Measurements from ENCODE around the gene TBL1XR1. TPM values are rescaled to one million over a fixed set of nuclear protein-coding genes. Genes with fewer than 3 reads are reported as not detected.

TBL1XR1 gene
- total RNA-seq, 1 experiment from 2014 or later = 175 TPM

GRCh38 chr3:177145954-177146353 lies 51.3 kb downstream of the TBL1XR1 start:
- Histone ChIP-seq H3K14ac (ENCODE audit: insufficient read depth, low read length) (no peak overlapping the region), H2BK12ac (ENCODE audit: insufficient read length, low read depth, low read length) (no peak overlapping the region), H4K8ac (replicated peaks; ENCODE audit: insufficient read length, low read depth, low read length) (no peak overlapping the region), H2AK5ac (ENCODE audit: insufficient read length, low read length) (no peak overlapping the region), H3K23me2 (ENCODE audit: insufficient read length, low read depth, low read length, poor library complexity, severe bottlenecking) (no peaks in the 10 kb centered on the region), H3K18ac (ENCODE audit: insufficient read length, low read depth, low read length) (no peak overlapping the region), H2BK5ac (ENCODE audit: insufficient read length, low read length) (no peak overlapping the region), H3K4me2 (ENCODE audit: insufficient read depth, insufficient read length, low read length) (no peak overlapping the region), H3K79me1 (ENCODE audit: insufficient read depth, low read depth, low read length, poor library complexity, severe bottlenecking) (peaks cover 5% of the 10 kb centered on the region), H4K5ac (ENCODE audit: insufficient read length, low read depth, low read length) (no peak overlapping the region), H2BK120ac (ENCODE audit: low read depth, low read length, poor library complexity, severe bottlenecking) (no peak overlapping the region), H3K79me2 (ENCODE audit: insufficient read depth, low read length) (peaks cover 66% of the 10 kb centered on the region), H2BK15ac (ENCODE audit: low read depth, low read length) (no peak overlapping the region), H3K27me3 (ENCODE audit: insufficient read depth, low read length) (no peaks in the 10 kb centered on the region), H3T11ph (ENCODE audit: low read length) (no peak overlapping the region), H3K4me1 (ENCODE audit: insufficient read depth, low read length) (peaks cover 6% of the 10 kb centered on the region), H3K56ac (ENCODE audit: insufficient read length, low read depth, low read length) (no peak overlapping the region), H4K20me1 (ENCODE audit: control insufficient read depth, insufficient read depth, insufficient read length) (no peaks in the 10 kb centered on the region), H3K27ac (ENCODE audit: insufficient read length, low read depth, low read length) (no peak overlapping the region), H3K23ac (ENCODE audit: insufficient read length, low read depth, low read length) (no peak overlapping the region), H3K9me3 (ENCODE audit: control insufficient read depth, low read depth, low read length) (no peaks in the 10 kb centered on the region), H3K9ac (ENCODE audit: extremely low read depth, insufficient read length, low read length) (no peak overlapping the region), H2BK20ac (ENCODE audit: low read depth, low read length, poor library complexity, severe bottlenecking) (no peak overlapping the region), H3K4ac (ENCODE audit: low read depth, low read length) (no peak overlapping the region), H4K91ac (ENCODE audit: insufficient read length, low read depth, low read length) (no peak overlapping the region), H2AFZ (ENCODE audit: low read length) (no peak overlapping the region)
- no peak for DNase-seq
- TF ChIP-seq CTCF (conservative IDR thresholded peaks at IDR 0.05) = no peak
- H3K4me3 Mint-ChIP-seq = no peak overlapping the region
- no peaks in the 10 kb centered on the region; a peak in 1 of 5 replicates for H3K9me3 Mint-ChIP-seq
- peaks cover 0 to 2% (median 0%) of the 10 kb centered on the region in 3 experiments; a peak in 3 of 7 replicates for H3K36me3 Mint-ChIP-seq (ENCODE audit: insufficient read depth in 1 of 3, low read depth in 3 of 3)
- H3K4me1 Mint-ChIP-seq = peaks cover 41 to 59% of the 10 kb centered on the region in 2 experiments
- peak overlapping the region in 1 of 3 experiments; percentile 65; a peak in 1 of 7 replicates for H3K27ac Mint-ChIP-seq
- H3K27me3 Mint-ChIP-seq (ENCODE audit: low read depth) = no peaks in the 10 kb centered on the region
- no CpG with 5 or more reads among the region's 2 CpGs for WGBS (ENCODE audit: extremely low coverage, insufficient read length, low lambda C conversion rate)

All from H9 (cell line).